ENCODE data around the gene NOX5.

NOX5 gene

DNA sequence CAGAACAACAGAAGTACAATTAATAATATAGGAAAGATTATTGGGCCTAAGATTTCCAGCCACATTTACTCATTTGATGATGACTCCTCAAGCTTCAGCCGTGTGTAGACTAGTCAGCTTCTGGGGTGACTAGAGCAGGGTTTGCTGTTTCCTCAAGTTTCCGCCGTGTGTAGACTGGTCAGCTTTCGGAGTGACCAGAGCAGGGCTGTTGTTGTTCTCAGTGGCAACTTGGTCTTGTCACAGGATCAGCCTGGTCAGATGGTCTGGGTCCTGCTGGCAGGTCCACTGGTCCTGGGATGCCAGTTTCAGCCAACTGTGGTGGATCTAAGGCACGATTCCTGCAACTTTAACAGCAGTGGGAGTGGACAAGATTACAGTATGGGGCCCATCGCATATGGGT, 21.8 kb upstream of the NOX5 start:
- no peak for DNase-seq

DNA sequence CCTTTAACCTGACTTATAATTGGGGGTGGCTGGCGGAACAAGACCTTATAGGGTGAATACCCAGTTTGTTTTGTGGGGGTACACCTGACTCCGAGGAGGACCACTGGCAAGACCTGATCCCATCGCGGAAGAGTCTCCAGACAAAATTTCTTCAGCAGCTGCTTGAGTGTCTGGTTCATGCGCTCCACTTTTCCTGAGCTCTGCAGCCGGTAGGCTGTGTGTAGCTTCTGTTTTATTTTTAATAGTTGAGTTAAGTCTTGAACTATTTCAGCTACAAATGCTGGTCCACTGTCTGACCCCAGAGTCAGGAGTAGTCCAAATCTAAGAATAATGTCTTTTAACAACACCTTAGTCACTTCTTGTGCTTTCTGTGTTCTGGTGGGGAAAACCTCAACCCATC, 21.2 kb upstream of the NOX5 start:
- DNase-seq, result no peak

DNA sequence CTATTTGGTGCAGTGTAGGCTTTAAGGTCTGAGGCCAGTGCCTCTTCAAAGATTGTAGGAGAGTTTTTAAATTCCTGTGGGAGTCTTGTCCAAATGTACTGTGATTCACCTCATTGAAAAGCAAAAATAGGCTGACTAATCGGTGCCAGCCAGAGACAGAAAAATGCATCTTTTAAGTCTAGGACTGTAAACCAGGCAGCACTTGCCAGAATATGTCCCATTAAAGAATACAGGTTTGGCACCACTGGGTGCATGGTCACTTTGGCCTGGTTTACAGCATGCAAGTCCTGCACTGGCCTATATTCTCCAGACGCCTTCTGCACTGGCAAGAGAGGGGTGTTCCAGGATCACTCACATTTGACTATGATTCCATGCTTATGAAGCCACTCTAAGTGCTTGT, 20.3 kb upstream of the NOX5 start:
- DNase-seq, result no peak

DNA sequence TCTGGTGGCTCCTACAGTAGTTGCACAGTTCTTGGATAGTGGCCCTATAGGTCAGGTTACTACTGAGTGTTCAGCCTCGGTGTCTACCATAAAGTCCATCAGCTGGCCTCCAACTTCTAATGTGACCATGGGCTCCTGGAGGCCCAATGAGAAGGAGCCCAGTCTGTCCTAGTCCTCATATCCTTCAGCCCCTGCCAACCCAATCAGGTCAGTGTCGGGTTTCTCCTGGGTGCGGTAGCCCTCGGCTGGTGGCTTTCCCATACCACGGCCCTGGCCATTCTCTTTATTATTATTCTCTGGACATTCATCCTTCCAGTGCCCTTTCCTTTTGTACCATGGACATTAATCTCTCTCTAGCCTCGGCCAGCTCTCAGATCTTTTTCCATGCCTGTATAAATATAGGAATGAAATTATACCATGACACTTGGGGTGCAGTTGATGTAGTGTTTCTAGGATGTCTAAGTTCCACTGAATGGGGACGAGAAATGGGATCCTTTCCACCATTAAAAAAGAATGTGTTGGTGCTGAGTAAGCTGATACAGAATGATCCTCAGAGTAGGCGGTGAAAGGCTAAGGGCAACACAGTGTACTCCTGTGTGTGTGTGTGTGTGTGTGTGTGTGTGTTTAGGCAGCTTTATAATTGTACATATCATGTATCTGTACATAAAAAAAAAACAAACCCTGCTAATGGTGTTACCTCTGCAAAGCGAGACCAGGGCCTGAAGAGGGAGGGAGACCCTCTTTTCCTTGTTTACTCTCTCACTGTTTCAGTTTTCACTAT, 19.3 kb upstream of the NOX5 start:
- no peak for DNase-seq

DNA sequence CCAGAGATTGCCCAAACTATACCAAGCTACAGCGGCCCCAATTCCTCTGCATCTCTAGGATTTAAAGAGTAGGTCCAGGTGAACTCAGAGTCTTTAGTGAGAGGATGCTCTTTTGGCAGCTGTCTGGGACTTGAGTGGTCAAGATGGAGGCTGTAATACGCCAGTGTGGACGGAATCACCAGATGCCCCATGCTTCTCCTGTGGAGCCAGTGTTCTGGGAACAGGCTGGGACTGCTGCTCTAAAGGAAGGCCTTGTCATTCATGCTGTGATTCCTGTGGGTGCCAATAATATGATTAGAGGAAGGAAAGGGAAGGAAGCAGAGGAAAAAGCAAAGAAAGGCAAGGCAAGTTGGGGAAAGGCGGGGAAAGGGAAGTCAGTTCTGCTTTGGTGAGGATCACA, 17.4 kb upstream of the NOX5 start:
- no peak for DNase-seq

DNA sequence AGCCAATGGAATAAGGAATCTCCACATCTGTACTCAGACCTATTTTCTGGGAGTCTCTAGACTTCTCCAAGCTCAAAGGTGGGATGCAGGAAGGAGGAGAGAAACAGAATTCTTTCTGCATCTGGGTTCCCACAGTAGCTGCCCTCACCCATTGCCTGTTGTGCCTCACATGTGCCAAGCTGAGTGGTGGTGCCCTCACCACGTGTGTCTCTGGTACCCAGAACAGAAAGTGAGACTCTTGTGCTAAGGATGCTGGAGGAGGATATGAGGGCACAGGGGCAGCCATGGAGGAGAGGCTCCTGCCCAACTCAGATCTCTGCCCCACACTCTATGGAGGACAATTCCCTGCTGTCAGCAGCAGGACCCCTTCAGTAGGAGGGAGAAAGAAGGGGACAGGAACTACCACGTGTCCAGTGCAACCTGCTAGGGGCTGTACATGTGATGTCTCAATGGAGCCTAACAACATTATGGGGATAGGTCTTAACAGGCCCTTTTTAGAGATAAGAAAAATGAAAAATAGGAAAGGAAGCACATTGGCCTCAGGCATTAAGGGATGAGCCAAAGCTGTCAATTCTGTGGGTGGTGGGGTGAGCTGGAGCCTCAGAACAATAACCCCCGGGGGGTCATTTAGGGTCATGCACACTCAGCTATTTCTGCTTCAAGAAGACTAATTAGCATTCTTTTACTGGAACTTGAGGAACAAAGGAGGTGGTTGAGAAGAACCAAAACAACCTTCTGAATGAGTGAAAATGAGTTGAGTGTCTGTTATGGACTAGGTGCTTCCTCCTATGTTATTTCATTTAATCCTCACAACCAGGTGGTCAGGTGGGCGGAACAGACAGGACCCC, 16.3 kb upstream of the NOX5 start:
- no peak for DNase-seq

DNA sequence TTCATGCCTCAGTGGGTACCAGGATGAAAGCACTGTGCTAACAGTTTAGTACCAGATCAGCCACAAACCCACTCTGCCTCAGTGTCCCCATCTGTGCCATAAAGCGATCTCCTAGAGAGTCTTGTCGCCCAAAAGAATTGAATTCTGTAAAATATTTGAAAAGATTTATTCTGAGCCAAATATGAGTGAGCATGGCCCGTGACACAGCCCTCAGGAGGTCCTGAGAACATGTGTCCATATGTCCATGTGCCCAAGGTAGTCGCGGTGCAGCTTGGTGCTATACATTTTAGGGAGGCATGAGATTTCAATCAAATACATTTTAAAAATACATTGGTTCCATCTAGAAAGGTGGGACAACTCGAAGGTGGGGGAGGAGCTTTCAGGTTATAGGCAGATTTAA, 15.4 kb upstream of the NOX5 start:
- DNase-seq, result no peak

DNA sequence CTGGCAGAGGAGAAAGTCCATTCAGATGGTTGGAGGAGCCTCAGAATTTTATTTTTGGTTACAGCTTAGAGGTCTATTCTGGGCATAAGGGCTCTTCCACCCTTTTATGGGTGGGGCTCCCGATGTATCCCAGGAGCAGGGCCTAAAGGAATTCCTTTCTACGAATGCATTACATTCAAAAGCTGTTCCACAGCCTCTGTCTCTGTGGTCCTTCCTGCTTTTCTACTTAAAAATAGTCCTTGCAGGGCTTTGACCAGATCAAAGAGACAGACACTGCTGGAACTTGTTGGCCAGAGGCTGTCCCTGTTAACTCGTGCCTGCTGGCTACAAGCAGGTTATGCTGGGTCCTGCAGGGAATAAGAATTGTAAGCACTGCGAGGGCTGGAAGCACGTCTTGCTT, 14.4 kb upstream of the NOX5 start:
- DNase-seq, result no peak

DNA sequence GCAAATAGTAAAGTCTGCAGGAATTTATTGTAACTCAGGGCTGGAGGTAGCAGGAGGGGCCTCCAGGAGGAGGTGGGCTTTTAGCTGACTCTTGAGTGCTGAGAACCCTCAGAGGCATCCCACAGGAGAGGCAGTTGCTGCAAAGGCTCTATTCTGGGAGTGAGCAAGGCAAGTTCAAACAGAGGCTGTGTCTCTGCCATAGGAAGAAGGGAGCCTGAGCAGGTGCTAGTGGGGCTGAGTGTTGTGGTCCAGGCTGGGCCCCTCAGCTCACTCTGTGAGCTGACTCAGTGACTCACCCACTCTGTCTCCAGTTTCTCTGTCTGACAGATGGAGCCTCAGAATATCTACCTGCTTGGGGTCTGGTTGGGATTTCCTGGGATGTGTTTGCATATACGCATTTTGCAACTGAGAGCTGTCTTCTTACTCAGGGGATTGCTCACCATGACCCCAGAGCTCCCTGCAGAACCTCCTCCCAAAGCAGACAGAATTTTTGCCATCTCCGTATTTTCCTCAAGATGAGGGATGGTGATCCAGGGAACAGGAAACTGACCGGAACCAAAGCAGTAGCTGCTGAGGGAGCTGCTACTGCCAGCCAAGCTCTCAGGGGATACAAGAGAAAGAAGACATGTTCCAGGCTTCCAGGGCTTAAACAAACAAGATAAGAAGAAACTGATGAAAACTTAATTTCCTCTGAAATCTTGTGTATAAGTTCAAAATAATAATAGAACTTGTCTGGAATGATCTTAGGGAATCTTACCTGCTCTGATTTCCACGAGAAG, 13.6 kb upstream of the NOX5 start:
- DNase-seq, result no peak

DNA sequence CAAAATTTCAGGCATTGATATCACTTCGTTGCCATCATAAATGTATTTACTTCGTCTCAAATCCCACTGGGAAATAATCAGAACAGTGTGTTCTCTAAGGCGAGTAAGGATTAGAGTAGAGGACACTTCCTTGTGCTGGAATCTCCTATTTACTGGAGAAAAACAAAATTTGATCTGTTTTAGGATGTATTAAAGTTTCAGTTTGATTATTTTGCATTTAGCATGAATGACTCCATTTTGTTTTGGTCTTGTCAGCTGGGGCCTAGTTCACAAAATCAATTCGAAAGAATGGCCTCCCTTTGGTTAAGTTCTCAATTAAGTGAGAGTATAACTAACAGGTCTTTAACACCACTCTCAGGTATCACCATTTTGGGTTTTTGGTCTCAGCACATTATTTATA, 11.7 kb upstream of the NOX5 start:
- no peak for DNase-seq

DNA sequence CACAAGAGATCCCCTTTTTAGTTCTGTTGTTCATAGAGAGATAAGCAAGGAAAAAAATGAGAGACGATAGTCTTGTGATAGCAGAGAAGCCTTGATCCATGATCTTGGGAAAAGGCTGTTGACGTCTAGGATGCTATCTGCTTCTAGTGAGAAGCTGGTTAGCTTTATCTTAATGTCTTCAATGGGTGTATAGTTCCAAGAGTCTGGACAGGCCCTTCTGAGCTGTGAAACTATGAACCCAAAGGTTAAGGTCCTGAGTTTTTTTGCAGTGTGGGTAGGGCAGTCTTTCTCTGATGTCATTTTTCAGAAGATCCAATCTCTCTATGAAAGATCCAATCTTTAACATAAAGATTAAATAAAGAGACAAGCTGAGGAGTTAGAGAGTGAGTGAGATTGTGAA, 10.5 kb upstream of the NOX5 start:
- no peak for DNase-seq

DNA sequence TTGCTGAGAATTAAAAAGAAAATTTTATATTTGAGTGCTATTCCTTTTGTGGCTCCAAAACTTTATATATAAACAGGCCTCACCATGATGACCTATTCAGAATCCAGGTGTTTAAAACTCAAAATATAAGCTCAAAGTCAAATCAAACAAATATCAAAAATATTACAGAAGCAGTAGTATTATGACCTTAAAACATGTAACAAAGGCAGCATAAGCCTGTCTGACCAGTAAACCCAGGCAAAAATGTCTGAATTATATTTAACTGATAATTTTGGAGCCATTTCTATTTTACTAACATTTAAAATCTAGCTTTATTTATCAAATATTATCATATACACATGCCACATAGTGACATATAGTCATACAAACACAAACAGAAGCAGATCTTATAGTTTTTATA, 6.4 kb upstream of the NOX5 start:
- no peak for DNase-seq

DNA sequence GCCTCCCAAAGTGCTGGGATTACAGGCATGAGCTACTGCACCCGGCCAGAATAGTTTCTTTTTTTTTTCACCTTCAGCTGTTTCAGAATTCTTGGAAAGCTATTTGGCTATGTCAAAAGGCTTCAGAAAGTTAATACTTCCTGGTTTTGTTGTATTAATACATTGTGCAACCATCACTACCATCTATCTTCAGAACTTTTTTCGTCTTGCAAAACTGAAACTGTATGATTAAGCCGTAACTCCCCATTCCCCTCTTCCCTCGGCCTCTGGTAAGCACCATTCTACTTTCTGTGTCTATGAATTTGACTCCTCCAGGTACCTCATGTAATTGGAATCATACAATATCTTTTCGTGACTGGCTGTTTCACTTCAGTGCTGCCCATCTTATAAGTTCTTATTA, 5.2 kb upstream of the NOX5 start:
- no peak for DNase-seq

DNA sequence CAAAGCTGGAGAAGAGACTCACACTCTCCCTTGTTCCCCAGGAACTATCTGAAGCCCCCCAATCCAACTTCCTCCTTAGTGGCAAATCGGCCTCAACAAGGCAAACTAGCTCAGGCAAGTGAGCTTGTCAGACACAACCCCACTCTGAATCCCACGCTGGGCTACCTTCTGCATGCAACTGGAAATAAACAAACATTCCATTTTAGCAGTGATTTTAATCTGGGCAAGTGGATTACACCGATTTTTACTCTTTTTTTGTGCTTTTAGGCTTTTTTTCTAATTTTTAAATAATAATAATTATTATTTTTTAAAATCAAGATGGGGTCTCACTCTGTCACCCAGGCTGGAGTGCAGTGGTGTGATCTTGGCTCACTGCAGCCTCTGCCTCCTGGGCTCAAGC, 2.9 kb upstream of the NOX5 start:
- DNase-seq, result no peak

DNA sequence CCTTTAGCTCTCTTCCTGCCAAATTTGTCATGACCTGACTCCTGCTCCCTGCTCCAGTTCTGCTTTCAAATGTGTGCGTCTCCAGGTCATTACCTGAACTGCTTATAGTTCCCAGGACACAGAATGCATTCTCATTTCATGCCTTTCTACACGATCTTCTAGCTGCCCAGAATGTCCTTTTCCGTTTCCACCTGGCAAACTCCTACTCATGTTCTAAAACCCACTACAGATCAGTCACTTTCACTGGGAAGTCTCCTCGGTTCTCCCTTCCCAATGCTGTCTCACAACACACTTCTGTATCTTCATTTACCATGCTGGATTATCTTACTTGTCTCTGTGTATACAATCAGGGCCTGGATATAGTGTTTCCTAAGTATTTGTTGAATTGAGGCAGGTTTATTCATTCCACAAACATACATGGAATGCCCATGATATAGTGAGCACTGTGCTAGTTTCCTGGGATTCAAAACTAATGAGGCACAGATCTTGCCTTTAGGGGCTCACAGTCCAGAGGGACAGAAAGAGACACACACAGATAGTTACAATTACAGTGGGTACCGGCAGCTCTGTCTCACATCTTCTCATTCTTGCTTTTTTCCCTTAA, 1.6 kb upstream of the NOX5 start:
- no peak for DNase-seq

DNA sequence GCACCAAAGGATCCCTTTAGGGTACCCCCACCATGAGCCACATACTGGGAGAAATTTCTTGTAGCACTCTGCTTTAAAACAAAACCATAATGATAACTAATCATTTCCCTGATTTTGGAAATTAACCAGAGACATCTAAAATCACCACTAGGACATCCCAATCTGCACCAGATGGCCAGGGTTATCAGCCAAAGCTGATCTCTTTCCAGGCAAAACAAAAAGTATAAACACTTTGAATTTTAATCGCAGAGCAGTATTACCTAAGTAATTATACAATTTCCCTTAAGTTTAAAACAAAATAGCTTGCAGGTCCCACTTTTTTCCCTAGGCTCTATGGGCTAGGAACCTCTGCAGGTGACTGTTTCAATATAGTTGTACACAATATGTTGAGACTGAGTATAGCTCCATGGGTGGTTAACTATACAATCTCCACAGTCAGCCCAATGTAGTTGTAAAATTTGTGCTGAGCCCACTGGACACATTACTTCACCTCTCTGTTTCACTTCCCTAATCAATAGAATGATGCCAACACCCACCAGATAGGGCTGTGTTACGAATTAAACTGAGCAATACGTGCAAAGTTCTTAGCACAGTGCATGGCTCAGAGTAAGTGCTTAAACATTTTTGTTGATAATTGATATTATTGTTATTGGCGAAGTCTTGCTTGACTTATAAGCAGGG, 629 bp upstream of the NOX5 start:
- DNase-seq, result no peak

DNA sequence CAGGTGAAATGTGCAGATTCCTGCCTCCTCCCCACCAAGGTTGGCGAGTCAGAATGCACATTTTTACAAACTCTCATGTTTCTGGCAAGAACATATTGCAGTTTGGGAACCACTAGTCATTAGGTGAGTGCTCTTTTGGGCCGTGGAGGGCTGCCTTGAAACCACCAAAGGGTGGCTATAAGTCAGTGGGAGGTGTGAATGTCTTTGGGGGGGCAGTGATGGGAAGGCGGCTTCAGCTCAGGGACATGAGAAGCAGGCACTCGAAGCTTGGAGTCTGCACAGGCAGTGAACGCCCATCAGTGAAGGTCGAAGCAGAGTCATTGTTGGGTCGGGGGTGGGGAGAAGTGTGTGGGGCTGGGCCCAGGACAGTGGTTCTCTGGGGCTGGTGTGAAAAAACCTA, 1.1 kb downstream of the NOX5 start:
- no peak for DNase-seq

DNA sequence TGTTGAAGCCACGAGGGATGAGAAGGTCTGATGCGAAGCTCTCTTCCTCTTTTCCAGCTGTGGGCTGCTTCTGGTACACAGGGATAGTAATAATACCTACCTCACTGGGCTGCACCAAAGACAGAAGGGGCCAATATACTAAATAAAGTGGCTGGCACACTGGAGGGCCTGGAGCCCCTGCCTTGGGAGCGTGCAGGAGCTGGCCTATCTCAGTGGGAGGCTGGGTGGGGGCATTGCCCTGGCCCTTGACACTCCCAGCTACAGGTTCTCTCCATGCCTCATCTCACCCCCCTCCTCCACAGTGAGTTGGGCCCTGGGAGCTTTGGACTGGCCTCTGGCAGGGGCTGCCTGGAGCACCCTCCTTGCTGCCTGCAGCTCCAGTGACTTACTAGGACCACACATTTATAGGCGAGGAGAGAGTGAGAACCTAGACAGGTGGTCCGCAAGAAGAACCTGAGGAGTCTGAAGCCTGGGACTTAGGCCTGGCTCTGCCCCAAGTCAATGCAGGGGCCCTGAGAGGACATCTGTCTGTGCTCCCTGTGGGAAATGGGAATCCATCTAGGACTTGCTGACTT, 1.6 kb downstream of the NOX5 start:
- DNase-seq, result no peak

DNA sequence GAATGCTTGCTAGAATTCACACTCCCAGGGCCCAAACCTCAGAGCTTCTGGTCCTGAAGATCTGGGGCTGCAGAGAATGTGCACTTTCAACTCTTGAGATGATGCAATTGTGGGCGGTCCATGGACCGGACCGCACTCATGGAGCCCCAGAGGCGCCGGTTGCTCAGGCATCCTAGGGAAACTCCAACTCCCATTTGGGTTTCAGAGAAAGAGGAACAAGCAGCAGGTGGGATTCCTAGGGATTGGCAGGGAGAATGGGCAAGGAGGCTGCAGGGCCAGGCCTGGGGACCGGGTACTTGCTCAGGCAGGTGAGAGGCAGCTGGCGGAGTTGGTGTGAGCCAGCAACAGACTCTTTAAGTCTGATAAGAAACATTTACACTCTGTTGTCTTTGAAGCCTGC, 3.5 kb downstream of the NOX5 start:
- DNase-seq, result no peak

DNA sequence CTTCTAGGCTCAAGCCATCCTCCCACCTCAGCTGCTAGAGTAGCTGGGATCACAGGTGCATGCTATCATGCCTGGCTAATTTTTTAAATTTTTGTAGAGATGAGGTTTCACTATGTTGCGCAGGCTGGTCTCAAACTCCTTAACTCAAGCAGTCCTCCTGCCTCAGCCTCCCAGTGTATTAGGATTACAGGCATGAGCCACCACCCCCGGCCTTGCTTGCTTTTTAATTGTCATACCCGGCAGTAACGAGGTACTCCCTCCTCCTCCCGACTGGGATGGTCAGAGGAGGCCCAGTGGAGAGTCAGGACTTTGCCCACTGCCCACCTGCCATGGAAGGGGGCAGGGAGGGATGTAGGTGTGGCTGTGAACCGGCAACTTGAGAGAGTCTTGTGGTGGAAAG, 4.5 kb downstream of the NOX5 start:
- DNase-seq, result no peak

DNA sequence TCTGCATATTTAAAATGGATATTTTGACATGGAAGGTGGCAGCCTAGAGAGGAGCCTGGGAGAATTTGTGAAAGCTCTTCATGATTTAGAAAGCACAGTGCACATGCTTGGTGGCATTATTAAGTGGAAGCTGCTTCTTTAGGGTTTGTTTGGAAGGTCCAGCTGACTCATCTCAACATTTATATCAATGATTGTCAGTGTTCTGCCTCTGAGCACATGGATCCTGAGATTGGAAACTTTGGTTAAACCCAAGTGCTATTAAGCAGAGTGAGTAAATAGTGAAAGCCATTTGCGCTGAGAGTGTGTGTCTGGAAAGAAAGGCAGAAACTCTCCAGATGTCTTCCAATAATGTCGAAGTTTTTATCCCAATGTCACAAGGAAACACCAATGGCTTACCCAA, 7.4 kb downstream of the NOX5 start:
- no peak for DNase-seq

DNA sequence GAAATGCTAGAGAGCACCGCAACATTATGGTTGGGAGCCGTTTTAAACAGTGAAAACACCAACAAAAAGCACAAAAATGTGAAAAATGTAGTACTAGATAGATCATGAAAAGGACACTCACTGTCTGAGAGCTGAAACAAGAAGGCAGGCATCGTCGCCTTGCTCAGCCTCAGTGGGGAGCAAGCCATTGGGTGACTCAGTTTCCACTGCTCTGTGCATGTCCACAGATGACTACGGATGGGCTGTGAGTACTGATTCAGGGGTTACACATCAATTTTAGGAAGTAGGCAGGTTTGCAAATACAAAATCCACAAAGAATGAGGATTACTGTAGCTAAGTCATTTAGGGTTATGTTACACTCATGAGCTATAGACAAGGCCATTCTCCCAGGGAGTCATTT, 10.8 kb downstream of the NOX5 start:
- DNase-seq, result no peak

Data from DMS79 treated with DMSO at 0.1 percent for 48 hours (cell line).